ENCODE results near the gene ASAP3.

The ASAP3 gene

GRCh38 chr1:23448846-23449245, 35.1 kb downstream of the ASAP3 start:
- DNase-seq: no peak

GRCh38 chr1:23446661-23447310, 37.2 kb downstream of the ASAP3 start:
- DNase-seq: no peak

GRCh38 chr1:23444596-23445390, 39.2 kb downstream of the ASAP3 start:
- no peak for DNase-seq

DNA sequence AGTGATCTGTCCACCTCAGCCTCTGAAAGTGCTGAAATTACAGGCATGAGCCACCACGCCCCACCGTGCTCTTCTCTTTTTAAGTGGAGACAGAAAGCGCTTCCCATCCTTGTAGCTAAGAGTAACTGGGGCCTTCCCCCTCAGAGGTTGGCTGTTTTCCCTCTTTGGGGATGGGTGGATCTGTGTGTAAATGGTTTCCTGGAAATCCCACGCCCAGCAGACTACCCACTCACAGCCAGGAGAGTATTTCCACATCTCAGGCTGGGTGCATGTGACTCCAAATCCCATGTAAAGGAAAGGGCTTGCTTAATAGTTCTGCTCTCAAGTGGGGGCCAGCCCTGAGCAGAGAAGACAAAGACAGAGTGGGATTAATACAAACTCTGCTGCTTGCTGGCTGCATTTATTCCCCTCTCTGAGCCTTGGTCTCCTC, 39.9 kb downstream of the ASAP3 start:
- DNase-seq: no peak

- DNase-seq: no peak
These were observed 41.2 kb downstream of the ASAP3 start for GRCh38 chr1:23442751-23443150.

DNA sequence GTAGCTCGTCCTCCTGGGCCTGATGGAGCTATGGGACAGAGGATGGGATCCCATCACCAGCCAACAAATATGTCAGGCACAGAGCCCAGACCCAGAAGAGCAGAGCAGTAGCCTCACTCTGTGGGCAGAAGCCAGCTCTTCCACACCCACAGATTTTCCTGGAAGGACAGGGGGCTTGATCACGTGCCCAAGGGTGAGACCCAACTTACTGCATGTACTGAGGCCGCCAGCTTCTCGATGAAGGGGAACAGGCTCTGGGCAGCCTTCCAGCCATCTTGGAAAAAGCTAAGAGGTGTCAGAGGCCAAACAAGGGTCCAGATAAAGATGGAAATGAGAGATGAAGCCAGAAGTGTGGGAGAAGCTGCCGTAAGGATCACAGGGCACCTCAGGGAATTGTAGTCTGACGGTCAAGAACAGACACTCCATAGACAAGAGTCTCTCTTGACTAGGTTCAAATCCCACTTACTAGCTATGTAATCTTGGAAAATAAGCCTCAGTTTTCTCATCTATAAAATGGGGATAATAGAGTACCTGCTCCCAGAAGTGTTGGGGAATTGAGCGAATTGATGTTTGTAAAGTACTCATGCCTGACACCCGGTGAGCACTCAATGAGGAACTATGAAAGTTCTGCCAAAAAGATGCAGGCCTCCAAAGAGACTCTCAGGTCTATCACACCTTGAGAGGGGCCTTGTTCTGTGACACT, 42.4 kb downstream of the ASAP3 start:
- no peak for DNase-seq

DNA sequence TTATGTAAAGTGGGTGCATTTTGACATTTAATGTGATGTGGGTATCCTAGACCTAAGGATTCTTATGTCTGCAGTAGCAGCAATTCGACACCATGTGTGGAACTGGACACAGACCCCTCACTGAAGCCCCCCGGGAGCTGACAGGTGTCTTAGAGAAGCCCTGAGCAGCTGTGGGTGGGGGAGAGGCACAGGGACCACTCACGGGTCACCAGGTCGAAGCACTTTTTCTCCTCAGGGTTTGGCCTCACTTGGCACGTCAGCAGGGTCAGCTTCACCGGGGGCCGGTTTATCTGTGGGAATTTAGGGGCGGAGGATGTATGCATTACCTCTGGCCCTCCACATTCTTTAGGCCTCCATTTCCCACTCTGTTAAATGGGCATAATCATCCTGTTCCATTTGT, 45.4 kb downstream of the ASAP3 start:
- no peak for DNase-seq

DNA sequence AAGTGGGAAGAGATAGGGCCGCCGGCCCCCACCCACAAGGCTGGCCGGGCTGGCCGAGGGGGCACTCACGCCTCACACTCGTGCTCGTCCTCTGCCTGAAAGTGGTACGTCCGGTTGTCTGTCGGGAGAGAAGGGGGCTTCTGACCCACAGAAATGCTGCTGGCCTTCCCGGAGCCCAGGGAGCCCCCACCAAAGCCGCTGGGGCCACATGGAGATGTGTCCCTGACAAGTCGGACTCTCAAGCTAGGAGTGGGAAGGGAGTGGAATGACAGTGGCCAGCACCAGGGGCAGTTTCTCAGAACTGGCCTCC, 46.7 kb downstream of the ASAP3 start:
- no peak for DNase-seq

- no peak for DNase-seq
These were observed 47.2 kb downstream of the ASAP3 start for GRCh38 chr1:23436520-23437354.

DNA sequence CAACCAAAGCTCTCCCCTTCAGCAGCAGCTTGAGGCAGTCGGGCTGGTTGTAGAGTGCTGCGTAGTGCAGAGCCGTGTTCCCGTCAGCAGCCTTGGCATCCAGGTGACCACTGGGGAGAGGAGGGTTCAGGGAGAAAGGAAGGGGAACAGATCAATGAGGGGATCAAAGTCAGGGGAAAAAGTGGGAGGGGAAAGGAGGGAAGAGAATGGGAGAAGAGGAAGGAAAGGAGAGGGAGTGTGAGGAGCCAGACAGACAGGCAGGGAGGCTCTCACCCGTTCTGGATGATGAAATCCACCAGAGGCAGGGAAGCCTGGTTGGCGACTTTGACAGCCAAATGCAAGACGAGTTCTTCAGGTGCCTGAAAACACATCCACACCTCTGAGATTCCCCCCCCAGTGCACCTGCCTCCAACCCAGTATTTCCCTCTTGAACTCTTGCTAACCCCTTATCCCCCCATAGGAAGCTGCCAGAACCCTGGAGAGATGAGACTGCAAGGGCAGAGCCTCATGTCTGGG, 49.7 kb downstream of the ASAP3 start:
- no peak for DNase-seq

DNA sequence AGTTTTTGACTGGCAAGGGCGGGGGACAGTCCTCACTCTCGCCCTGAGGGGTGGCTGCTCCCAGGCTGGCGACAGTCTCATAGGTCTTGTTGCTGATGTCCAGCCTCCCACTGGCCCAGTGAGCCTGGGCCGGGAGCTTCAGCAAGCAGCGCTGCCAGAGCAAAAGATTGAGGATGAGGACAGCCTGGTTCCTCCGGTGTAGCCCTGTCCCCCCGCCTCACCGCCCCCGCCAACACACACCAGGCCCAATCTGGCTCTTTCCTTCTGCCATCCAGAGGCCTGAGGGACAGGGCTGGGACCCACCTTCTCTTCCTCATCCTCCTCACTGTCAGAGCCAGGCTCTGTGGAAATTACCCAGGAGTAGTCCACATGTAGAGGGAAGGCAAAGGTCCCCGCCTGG, 50.9 kb downstream of the ASAP3 start:
- no peak for DNase-seq

DNA sequence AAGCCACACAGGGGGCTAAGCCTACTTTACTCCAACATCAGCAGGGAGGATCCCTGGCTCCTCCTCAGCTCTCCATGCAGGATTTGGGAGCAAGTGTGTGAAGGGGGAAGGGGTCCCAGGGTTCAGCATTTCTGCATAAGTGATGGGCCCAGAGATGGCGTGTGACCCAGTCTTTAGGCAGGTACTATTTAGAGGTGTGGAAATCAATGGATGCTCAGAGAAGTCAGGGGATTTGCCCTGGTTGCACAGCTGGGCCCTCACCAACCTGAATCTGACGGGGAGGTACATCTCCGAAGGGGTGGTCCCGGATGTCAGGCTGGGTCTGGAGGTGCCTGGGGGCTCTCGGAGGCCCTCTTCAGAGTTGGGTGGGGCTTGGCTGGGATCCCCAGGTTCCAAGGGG, 52.5 kb downstream of the ASAP3 start:
- DNase-seq: no peak

DNA sequence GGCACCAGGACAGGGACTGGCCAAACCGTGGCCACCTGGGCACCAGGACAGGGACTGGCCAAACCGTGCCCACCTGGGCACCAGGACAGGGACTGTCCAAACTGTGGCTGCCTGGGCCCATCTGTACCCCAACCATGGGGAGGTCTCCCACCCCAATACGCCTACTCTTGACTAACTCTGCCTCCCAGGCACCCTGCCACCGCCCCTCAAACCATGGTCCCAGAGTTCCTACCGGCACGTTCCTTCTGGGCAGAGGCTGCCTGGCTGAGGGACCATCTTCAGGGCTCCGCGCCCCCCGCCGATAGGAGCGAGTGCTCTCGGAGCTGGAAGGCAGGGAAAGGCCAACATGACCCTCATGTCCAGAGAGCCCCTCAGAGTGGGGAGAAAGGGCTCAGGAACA, 53.2 kb downstream of the ASAP3 start:
- DNase-seq: no peak

DNA sequence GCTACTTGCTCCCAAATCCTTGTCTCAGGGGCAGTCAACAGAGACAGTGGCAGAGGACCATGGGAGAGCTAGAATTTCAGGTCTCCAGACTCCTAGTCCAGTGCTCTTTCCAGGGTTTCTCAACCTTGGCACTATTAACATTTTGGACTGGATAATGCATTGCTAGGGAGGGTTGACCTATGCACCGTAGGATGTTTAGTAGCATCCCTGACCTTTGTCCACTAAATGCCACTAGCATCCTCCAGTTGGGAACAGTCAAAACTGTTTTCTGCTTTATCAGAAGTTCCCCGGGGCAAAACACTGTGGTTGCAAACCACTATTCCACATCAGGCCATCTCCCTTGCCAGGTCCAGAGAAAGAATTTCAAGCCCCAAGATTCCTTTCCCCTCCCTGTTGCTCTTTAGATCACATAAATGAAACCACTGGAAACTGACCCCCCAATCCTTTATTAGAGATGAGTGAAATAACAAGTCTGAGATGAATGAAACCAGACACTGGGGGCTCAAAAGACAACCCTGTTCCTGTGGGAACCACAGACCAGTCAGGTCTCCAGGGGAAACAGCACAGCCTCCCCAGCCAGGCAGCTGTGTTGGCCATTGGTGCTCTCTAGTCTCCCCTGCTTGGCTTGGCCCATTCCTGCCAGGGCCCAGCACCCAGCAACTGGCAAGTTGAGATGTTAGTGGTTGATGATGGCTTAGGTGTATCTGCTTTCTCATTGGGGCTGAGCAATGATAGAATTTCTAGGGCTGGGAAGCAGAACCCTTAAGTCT, 55.7 kb downstream of the ASAP3 start:
- DNase-seq: no peak

DNA sequence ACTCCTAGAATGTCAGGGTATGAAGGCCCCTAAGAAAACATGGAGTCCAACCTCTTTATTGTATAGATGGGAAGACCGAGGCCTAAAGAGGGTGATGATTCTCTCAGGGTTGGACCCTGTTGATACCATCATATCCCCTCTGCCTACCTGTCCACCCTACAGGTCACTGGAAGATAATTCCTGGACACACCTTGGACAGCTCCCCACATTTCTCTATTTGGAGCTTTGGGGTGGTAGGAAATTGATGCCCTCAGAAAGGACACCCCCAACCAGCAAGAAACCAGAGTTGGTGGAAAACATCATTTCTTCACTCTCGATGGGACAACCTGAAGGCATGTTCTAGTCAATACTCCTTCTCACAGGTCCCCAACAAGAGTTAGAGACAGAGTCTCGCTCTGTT, 56.4 kb downstream of the ASAP3 start:
- no peak for DNase-seq

DNA sequence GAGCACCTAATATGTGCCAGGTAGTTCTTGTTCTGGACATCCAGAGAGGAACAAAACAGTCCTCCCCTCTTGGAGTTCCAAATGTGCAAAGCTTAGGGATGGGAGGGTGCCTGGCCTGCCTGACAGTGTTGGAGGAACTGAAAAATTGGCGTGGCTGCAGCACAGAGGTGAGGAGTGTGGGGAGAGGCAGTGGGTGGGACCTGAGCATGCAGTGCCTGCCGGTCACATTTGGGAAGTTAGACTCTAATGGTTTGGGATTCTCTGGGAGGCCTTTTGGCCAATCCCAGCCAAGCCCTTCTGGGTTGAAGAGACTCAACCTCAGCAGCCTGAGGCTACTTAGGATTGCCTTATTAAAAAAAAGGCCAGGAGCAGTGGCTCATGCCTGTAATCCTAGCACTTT, 57.2 kb downstream of the ASAP3 start:
- DNase-seq: no peak

DNA sequence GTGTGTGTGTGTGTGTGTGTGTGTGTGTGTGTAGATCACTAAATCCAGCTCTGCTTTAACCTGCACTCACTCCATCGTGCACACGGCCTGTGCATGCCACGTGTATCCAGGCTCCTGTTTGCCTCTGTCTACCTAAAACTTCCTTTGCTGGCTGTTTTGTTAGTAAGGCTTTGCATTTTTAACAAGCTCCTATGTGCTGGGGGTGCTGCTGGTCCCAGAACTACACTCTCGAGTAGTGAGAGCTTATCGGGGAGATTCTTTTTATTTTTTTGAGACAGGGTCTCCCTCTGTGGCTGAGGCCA, 58.8 kb downstream of the ASAP3 start:
- DNase-seq: no peak

- DNase-seq: no peak
These were observed 59.4 kb downstream of the ASAP3 start, which contains the start of gene TCEA3 for GRCh38 chr1:23424293-23425192. Gene TCEA3, minus strand, starts transcription at chr1:23424748. Its CDS starts 115 bp downstream, at chr1:23424633.

DNA sequence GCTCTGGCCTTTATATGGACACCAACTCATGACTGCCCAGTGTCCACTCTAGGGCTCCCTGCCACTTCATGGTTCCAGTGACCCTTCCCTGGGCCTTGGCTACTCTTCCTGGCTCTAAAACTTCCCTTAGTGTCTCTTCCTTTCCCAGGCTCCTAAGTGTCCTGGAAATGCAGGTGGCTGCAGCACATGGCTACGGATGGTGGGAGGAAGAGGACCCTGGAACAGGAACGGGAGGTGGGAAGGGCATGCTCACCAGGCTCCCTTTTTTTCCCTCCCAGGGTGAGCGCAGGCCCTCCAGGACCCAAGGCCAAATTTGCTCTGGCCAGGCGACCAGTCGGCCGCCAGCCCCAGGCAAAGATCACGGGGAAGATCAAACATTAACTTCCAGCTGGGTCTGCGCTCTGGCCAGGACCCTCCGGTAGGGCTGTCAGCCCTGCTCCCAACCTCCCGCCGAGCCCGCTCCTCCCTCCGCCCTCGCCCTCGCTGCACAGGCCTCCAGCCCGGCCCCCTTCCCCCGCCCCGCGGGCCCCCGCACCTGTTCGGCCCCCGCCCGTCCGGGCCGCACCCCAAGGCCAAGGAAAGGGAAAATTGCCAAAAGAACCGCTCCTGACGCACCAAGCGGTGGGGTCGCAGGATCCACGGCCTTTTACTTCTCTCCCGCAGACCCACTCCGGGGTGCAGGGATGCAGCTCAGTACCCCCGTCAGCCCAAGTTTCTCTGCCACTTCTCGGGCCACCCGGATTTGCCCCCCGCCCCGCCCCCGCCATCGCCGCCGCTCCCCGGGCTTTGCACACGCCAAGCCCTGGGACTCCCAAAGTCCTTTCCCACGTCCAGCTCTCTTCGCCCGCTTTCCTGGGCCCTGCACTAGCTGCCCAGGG, 60.3 kb downstream of the ASAP3 start:
- DNase-seq: no peak

DNA sequence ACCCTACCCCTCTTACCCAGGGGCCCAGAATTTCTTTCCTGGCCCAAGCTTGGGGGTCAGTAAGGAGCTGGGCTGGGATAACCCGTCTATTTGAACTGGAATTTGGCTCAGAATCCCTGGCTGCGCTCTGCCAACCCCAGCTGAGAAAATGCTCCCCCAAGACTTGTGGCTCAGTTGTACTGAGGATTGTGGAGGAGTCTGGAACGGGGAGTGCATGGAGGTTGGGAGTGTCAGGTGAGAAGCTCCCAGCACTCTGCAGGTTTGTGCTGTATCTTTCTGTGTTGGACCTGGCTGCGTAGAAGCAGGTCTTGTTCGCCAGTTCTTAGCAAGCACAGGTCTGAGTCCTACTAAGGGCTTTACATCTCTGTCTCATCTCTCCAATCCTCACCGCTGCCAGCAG, 61.0 kb downstream of the ASAP3 start:
- no peak for DNase-seq

Measured in GOT3 (cell line).